Eye (tissue), 1 donor: ENCODE data around the gene DHRS4L2.
"Not testable (repeated sequence)": the region's sequence is repeated elsewhere in the genome, so short reads cannot be mapped to it uniquely, and the experiment has no call there.

ENCODE experiments used
- DNase-seq: peaks from one replicate; pipeline ENCODE4 v3.0.0-alpha.2; 2015

Gene DHRS4L2

GRCh38 chr14:23974041-23974440 is 14.7 kb upstream of the DHRS4L2 start:
- not testable (repeated sequence) for DNase-seq

GRCh38 chr14:23977208-23977607 is 11.5 kb upstream of the DHRS4L2 start:
- not testable (repeated sequence) for DNase-seq

GRCh38 chr14:23981951-23982813 is 6.5 kb upstream of the DHRS4L2 start:
- not testable (repeated sequence) for DNase-seq

DNA sequence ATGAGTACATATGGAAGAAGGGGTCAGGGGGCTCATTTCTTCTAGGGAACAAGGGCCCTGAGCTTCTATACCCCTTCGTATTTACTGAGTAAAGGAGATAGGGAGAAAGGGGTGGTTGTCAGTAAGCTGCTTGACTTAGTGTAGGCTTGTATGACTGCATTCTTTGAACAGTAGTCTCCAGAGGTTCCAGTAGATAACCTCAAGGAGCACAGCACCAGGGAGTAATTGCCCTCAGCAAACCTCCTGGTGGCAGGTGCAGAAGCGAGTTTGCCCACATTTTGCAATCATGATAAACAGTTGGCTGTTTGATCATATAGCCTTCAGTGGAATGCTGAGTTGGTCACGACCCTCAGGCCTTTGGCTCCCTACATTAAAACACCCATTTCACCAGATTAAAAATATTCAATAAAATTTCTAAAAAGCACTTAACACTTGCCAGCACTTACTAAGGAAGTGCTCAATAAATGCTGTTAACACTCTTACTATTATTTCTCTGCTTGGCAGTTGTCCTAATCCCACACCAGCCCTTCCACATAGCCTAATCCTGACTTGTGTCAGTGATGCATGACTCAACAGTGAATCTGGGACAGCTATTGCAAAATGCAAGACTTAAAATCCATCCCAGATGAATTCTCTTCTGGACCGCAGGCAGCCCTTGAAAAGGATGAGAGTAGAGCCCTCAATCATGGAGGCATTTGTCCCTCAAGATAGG is 3.7 kb upstream of the DHRS4L2 start:
- DNase-seq = no peak

GRCh38 chr14:23988223-23988606 is 514 bp upstream of the DHRS4L2 start:
- not testable (repeated sequence) for DNase-seq

DNA sequence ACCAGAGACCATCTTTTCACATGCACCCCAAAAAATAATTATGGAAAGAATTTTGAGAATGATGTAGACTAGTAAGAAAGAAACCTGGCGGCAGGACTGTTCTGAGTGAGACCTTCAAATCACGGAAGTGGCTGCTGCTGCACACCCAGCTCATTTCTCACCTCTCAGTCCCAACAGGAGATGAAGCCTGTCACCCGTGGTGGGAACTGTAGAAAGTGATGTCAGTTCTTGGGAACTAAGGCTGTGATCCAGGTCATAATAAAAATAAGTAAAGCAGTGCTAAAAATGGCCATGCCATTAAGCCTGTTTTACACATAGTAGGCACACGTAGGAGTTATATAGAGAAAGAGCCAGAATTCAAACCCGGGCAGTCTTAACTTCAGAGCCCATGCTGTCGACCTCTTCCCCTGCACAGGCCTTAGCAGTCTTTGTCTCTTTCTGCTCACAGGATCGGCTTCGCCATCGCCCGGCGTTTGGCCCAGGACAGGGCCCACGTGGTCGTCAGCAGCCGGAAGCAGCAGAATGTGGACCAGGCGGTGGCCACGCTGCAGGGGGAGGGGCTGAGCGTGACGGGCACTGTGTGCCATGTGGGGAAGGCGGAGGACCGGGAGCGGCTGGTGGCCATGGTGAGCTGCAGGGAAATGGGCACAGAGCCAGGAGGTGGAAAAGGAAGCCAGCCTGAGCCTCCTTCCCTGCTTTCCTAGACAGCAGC is 1.2 kb downstream of the DHRS4L2 start:
- DNase-seq = not testable (repeated sequence)

DNA sequence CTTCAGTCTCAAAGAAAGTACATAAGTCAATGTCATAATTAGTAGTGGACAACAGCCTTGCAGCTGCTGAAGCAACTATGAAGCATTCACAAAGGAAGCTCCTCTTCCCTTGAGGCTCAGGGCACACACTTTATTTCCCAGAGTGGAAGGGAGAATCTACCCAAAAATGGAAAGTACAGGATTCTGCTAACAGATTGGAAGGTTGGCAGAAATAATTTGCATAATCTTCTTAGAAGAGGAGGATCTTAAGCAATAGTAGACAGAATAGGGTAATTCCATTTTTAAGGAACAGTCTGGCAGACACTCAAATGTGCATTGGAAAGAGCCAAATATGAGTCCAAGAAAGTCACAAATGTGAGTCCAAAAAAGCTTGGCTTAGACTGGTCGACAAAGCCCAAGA is 2.2 kb downstream of the DHRS4L2 start:
- DNase-seq = not testable (repeated sequence)

- not testable (repeated sequence) for DNase-seq
Observed at GRCh38 chr14:23993042-23993441, 4.3 kb downstream of the DHRS4L2 start.

- not testable (repeated sequence) for DNase-seq
Observed at GRCh38 chr14:23996009-23996408, 7.3 kb downstream of the DHRS4L2 start.

DNA sequence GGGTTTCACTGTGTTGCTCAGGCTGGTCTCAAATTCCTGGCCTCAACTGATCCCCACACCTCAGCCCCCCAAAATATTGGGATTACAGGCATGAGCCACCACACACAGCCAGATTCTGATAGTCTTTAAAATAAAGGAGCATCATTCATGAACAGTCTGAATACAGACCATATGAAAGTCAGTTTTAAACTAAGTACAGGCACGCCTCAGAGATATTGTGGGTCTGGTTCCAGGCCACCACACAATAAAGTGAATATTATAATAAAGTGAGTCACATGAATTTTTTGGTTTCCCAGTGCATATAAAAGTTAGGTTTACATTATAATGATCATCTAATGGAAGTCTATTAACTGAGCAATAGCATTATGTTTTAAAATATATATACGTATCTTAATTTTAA is 8.1 kb downstream of the DHRS4L2 start:
- not testable (repeated sequence) for DNase-seq

DNA sequence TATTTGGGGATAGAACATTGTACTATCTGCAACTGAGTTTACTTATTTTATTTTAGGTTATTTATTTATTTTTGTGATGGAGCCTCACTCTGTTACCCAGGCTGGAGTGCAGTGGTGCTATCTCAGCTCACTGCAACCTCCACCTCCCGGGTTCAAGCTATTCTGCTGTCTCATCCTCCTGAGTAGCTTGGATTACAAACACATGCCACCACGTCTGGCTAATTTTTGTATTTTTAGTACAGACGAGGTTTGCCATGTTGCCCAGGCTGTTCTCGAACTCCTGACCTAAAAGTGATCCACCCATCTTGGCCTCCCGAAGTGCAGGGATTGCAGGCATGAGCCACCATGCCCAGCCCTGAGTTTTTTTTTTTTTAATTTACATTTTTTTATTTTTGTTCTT is 10.9 kb downstream of the DHRS4L2 start:
- not testable (repeated sequence) for DNase-seq

DNA sequence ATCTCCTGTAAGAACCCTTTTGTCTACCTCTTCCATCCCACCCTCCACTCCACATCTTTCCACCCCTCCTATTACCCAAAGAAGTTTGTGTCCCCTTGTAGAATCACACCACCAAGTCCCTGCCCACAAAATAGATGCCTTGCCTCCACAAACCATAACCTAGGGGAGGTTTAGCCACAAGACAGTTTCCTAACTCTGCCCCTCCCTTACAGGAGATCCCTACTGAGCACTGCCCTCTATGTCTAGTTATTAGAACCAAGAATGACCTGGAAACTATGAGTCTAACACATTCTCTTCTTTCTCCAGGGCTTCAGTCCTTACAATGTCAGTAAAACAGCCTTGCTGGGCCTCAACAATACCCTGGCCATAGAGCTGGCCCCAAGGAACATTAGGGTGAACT is 12.3 kb downstream of the DHRS4L2 start:
- DNase-seq = not testable (repeated sequence)

GRCh38 chr14:24001679-24002078 is 12.9 kb downstream of the DHRS4L2 start:
- not testable (repeated sequence) for DNase-seq

DNA sequence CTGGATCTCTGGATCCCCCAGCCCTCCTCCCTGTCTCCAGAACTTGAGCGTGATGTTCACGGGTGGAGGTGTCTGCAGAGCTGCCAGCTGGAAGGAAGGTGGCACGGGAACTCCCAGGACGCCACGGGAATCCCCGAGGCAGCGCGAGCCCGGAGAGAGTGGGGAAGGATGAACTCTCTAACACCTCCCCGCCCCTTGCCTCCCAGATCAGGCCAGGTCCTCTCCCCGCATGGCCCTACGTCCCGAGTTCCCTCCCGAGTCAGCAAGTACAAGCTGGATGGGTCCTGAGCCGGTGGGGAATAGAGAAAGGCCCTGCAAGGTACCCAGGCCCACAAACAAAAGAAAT is 17.7 kb downstream of the DHRS4L2 start:
- DNase-seq = not testable (repeated sequence)

GRCh38 chr14:24006817-24007652 is 18.3 kb downstream of the DHRS4L2 start:
- peak; percentile 86 for DNase-seq

GRCh38 chr14:24011051-24011450 is 22.3 kb downstream of the DHRS4L2 start:
- DNase-seq = no peak

DNA sequence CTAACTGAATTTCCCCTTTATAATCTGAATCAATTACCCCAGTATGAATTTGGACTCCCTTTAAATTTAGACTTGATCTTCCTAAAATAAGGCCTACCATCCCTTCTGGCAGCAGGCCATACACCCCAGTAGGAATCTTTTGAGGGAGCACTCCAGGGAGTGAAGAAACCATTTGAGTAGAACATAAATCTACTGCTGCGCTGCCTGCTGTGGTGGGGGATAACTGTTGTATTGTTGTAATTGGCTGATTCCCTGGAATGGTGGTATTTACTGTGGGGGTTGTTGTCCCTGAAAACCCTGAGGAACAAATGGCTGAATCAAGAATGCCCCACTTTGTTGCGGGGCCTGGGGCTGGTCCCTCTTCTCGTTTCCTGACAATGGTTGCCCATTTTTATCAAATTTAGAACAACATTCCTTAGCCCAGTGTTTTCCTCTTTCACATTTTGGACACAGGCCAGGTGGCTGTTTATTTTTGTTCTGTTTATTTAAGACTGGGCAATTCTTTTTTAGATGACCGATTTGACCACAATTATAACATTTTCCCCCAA is 24.1 kb downstream of the DHRS4L2 start:
- DNase-seq = not testable (repeated sequence)

- DNase-seq = peak; percentile 87
Observed at GRCh38 chr14:24013654-24014514, 25.2 kb downstream of the DHRS4L2 start.

- DNase-seq = not testable (repeated sequence)
Observed at GRCh38 chr14:24015745-24016144, 27.0 kb downstream of the DHRS4L2 start.

GRCh38 chr14:24018978-24019377 is 30.2 kb downstream of the DHRS4L2 start:
- not testable (repeated sequence) for DNase-seq

GRCh38 chr14:24019944-24020343 is 31.2 kb downstream of the DHRS4L2 start:
- not testable (repeated sequence) for DNase-seq
